Measurements from ENCODE around the gene TBRG4.

TBRG4 gene

DNA sequence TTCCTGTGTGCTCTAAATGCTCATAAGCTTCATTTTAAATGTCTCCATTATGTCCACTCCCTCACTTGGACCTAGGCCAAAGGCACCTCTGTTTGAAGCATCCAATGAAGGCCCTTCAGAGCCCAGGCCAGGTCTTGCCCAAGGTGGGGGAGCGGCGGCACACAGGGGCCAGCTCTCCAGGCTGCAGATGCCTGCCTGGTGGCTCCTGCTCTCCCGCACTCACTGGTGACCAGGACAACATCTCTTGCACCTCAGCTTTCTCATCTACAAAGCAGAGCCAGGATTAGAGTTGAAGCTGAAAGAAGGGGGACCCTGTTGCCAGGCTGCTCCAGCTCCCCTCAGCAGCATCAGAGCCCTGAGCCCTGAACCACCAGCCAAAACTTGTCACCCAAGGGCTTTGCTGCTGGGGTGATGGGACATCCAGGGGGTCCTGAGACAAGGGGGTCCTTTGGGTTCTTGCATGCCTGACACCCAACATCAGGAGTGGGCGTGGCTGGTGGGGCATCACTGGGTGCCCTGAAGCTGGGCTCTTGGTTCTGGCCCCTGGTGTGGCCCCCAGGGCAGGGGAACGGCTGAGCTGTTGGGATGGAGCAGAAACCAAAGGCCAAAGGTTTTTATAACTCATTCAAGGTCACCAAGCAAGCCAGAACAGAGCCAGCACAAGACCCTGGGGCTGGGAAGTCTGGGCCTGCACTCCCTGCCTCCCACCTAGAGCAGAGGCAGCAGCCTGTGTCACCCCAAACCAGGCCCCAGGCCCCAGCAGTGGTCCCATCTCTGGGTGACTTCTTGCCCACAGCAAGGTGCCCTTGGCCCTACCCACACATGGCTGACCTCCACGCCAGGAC, 24.0 kb downstream of the TBRG4 start:
- peak overlapping the region; percentile 64 for H3K4me3 ChIP-seq (ENCODE audit: low read depth, low read length)
- CTCF ChIA-PET = interaction anchor here (1.0 kb wide), 1 partner anchor 42 kb away, joined by 3 read pairs; no protein-coding TSS in a partner anchor
- TF ChIP-seq, protein P1, sequence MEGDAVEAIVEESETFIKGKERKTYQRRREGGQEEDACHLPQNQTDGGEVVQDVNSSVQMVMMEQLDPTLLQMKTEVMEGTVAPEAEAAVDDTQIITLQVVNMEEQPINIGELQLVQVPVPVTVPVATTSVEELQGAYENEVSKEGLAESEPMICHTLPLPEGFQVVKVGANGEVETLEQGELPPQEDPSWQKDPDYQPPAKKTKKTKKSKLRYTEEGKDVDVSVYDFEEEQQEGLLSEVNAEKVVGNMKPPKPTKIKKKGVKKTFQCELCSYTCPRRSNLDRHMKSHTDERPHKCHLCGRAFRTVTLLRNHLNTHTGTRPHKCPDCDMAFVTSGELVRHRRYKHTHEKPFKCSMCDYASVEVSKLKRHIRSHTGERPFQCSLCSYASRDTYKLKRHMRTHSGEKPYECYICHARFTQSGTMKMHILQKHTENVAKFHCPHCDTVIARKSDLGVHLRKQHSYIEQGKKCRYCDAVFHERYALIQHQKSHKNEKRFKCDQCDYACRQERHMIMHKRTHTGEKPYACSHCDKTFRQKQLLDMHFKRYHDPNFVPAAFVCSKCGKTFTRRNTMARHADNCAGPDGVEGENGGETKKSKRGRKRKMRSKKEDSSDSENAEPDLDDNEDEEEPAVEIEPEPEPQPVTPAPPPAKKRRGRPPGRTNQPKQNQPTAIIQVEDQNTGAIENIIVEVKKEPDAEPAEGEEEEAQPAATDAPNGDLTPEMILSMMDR (IDR thresholded peaks at IDR 0.05; ENCODE audit: insufficient read depth, low read length, missing control alignments) = no peak
- POLR2A ChIA-PET = no interaction called here
- no peak for DNase-seq (ENCODE audit: low read depth, low spot score)

DNA sequence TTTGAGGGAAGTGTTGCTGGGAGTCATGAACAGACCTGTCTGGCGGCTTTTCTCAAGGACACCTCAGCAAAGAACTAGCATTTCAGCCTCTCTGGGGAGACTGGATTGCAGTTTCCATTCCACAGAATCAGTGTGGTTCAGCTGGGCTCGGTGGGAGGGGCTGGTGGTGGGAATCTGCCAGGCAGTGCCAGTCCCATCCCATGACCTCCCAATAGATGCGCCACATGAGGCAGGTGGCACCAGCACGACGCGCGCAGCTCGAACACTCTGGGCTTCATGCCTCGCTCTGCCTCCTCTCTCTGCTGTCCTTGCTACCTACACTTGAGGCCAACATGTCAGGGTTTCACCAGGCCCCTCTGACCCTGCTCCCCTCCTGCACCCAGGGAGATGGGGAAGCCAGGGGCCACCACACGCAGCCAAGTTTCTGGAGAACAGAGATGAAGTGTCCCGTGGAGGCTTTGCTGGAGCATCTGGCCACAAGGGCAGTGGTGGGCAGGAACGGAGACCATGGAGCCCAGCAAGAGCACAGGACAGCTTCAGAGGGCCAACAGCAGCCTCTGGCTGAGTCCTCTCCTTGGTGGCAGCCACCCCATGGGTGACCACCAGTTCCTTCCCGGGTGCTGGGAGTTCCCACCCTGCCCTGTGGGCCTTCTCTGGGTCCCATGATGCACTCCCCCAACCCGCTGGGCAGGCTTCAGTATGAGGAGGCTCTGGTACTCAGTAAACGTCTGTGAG, 25.0 kb downstream of the TBRG4 start:
- no peak overlapping the region for H3K4me3 ChIP-seq (ENCODE audit: low read depth, low read length)
- ChIA-PET POLR2A (no interaction called here), CTCF (interaction anchor here (1.0 kb wide), 1 partner anchor 43 kb away, joined by 3 read pairs; no protein-coding TSS in a partner anchor)
- DNase-seq (ENCODE audit: low read depth, low spot score) = no peak
- TF ChIP-seq, protein P1 (IDR thresholded peaks at IDR 0.05; ENCODE audit: insufficient read depth, low read length, missing control alignments) = no peak

DNA sequence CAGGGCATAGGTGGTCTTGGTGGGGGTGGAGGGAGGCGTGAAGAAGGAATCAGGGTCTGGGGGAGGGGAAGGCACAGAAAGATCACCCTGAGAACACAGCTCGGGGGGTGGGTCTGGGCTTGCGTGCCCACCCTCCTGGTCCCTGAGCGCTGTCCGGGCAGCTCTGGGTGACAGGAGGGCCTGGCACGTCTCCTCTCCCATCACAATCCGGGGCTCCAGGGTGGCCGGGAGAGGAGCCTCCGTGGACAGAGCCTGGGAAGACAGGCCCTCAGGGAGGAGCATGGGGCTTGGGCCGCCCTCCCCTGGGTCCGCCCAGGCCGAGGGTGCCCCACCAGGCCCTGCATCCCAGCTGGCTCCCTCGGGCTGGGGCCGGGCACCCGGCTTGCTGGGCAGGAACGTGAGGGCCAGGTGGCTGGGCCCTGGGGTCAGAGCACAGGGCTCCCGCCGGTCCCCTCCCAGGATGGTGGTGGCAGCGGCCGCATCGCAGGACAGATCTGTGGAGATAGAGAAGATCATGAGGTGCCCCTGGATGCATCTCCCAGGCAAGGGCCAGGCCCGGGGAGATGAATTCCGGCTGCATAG, 25.8 kb downstream of the TBRG4 start:
- POLR2A ChIA-PET = no interaction called here
- DNase-seq (ENCODE audit: low read depth, low spot score) = no peak
- no peak overlapping the region for H3K4me3 ChIP-seq (ENCODE audit: low read depth, low read length)
- TF ChIP-seq, protein P1 (IDR thresholded peaks at IDR 0.05; ENCODE audit: insufficient read depth, low read length, missing control alignments) = no peak
- CTCF ChIA-PET = no interaction called here

DNA sequence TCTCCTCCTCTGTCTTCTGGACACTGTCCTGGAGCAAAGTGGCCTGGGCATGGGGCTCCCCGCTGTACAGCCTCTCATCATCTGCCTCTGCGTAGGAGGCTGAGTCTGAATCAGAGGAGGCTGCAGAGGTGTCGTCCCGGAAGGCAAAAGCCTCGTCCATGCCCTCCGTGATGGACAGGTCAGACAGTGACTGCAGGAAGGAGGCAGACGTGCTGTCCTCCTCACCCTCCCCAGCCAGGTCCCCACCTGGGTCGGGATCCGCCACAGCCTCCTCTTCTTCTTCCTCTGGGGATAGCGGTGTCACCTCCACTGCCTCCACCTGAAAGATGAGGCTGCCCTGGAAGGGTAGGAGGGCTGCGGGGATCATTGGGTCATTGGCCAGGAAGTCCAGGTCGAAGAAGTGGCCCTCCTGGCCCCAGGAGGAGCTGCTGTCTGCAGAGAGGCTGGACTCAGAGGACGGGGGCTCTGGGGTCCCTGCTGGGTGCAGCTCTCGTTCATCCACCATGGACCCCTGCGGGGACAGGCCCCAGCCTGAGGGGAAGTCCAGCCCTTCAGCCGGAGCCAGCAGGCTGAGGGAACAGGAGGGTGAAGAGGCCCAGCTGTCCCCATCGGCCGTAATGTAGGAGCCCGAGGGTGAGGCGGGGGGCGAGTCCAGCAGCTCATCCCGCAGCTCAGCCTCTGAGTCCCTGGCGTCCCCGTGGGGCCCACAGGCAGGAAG, 26.4 kb downstream of the TBRG4 start:
- TF ChIP-seq, protein P1 (IDR thresholded peaks at IDR 0.05; ENCODE audit: insufficient read depth, low read length, missing control alignments) = no peak
- H3K4me3 ChIP-seq (ENCODE audit: low read depth, low read length) = no peak overlapping the region
- ChIA-PET CTCF (no interaction called here), POLR2A (no interaction called here)
- DNase-seq (ENCODE audit: low read depth, low spot score) = no peak

DNA sequence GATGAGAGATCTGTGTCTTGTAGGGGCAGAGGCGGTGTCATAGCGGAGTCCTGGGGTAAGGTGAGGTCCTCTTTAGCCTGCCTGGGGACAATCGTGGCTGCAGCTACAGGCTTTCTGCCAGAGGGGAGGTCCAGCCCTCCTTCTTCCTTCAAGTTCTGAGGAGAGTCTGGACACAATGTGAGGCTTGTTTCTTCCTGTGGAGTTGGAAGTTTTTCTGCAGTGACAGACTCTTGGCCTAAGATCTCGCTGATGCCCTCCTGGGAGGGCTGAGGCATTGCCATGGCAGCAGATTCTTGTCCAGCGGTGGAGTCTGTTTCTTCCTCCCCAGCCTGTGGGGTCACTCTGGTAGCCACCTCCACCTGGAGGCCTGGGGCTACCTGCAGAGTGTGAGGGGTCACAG, 27.2 kb downstream of the TBRG4 start:
- DNase-seq (ENCODE audit: low read depth, low spot score) = no peak
- ChIA-PET POLR2A (no interaction called here), CTCF (no interaction called here)
- TF ChIP-seq, protein P1 (IDR thresholded peaks at IDR 0.05; ENCODE audit: insufficient read depth, low read length, missing control alignments) = no peak
- no peak overlapping the region for H3K4me3 ChIP-seq (ENCODE audit: low read depth, low read length)
